Fibroblast of the aortic adventitia (primary cell): ENCODE measurements around the gene ENAH. TPM values are rescaled to one million over a fixed set of nuclear protein-coding genes. Genes with fewer than 3 reads are reported as not detected.

Experiments
- DNase-seq: peaks from one replicate; pipeline ENCODE4 v3.0.0-alpha.2; 2010; ENCODE audit warnings: low read depth
- H3K4me3 ChIP-seq: 2 replicates; pipeline ENCODE4 v1.5.1; 2011; ENCODE audit warnings: low read depth, mild to moderate bottlenecking, control low read depth, low read length, moderate library complexity
- CTCF ChIP-seq: IDR thresholded peaks from 2 replicates; pipeline ENCODE4 v1.5.1; 2011; ENCODE audit warnings: mild to moderate bottlenecking, low read length, control low read depth, inconsistent platforms; ENCODE audit not compliant: insufficient read depth
- total RNA-seq: library from RNA; depleted of rRNA; stranded (reverse); fragments of >200 nt; gene quantifications from 2 replicates; pipeline ENCODE4 v1.2.3, GENCODE V29; 2012; ENCODE audit warnings: low replicate concordance

The ENAH gene
- total RNA-seq, 1 donor, result 148 TPM

GRCh38 chr1:225598847-225599246, 54.1 kb downstream of the ENAH start:
- DNase-seq, result no peak
- H3K4me3 ChIP-seq, result no peak overlapping the region
- TF ChIP-seq CTCF, result no peak

- DNase-seq, result peak; percentile 38
- TF ChIP-seq CTCF, result no peak
- no peak overlapping the region for H3K4me3 ChIP-seq
These were observed 54.9 kb downstream of the ENAH start for GRCh38 chr1:225597926-225598575.

- no peak for TF ChIP-seq CTCF
- no peak for DNase-seq
- no peak overlapping the region for H3K4me3 ChIP-seq
These were observed 56.2 kb downstream of the ENAH start for GRCh38 chr1:225596736-225597135.

GRCh38 chr1:225595974-225596551, 56.9 kb downstream of the ENAH start:
- TF ChIP-seq CTCF, result no peak
- peak; percentile 28 for DNase-seq
- no peak overlapping the region for H3K4me3 ChIP-seq

- H3K4me3 ChIP-seq, result no peak overlapping the region
- no peak for DNase-seq
- no peak for TF ChIP-seq CTCF
These were observed 57.5 kb downstream of the ENAH start for GRCh38 chr1:225595452-225595851.

- no peak for TF ChIP-seq CTCF
- no peak overlapping the region for H3K4me3 ChIP-seq
These were observed 59.5 kb downstream of the ENAH start for GRCh38 chr1:225593414-225593813.

More at GRCh38 chr1:225593414-225593813, 59.5 kb downstream of the ENAH start:
- no peak for DNase-seq
